ENCODE data around the gene ADCY9. TPM values are rescaled to one million over a fixed set of nuclear protein-coding genes. Genes with fewer than 3 reads are reported as not detected.

The ADCY9 gene
- total RNA-seq, 2 donors from 2014 or later = 7.2 to 58.3 TPM

GRCh38 chr16:4097826-4098240 lies 18.4 kb downstream of the ADCY9 start:
- WGBS = 78% methylated on average over 4 of the region's 4 CpGs
- no peak for DNase-seq (ENCODE audit: low spot score)
- Histone ChIP-seq H3K27me3 (replicated peaks; ENCODE audit: insufficient read depth) (no peaks in the 10 kb centered on the region), H3K4me1 (replicated peaks) (no peaks in the 10 kb centered on the region), H3K36me3 (no peaks in the 10 kb centered on the region), H3K27ac (no peak overlapping the region), H3K9me3 (no peaks in the 10 kb centered on the region), H3K4me3 (no peak overlapping the region)
- TF ChIP-seq POLR2AphosphoS5 (IDR thresholded peaks at IDR 0.05) (peak; percentile 14), CTCF (IDR thresholded peaks at IDR 0.05) (no peak), POLR2A (IDR thresholded peaks at IDR 0.05) (no peak)
- intact Hi-C loops (cut with DNase I) = no loop called here

DNA sequence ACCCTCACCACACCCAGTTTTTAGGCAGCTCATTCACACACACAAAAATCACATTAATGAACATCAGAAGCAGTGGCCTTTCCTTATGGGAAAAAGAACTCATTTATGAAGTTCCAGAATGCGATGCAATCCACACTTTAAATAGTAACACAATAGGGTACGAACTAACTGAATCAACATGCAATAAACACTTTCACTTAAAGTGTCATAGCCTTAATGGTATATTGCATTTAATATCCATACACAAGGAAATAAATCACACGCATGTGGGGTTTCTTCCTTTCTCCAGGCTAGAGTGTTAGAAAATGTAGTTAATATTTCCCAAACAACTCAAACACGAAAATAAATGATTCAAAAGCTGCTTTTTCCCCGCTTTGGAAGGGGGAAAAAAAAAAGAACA lies 19.7 kb downstream of the ADCY9 start:
- WGBS = 92% methylated on average over 5 of the region's 5 CpGs
- no peaks in the 10 kb centered on the region for H3K36me3 ChIP-seq
- no peak overlapping the region for H3K27ac ChIP-seq
- no peak for DNase-seq (ENCODE audit: low spot score)
- no peaks in the 10 kb centered on the region for H3K27me3 ChIP-seq (replicated peaks; ENCODE audit: insufficient read depth)
- TF ChIP-seq CTCF (IDR thresholded peaks at IDR 0.05) (no peak), POLR2A (IDR thresholded peaks at IDR 0.05) (no peak), POLR2AphosphoS5 (IDR thresholded peaks at IDR 0.05) (no peak)
- no peaks in the 10 kb centered on the region for H3K9me3 ChIP-seq
- H3K4me3 ChIP-seq = no peak overlapping the region
- intact Hi-C loops (cut with DNase I) = no loop called here
- no peaks in the 10 kb centered on the region for H3K4me1 ChIP-seq (replicated peaks)

DNA sequence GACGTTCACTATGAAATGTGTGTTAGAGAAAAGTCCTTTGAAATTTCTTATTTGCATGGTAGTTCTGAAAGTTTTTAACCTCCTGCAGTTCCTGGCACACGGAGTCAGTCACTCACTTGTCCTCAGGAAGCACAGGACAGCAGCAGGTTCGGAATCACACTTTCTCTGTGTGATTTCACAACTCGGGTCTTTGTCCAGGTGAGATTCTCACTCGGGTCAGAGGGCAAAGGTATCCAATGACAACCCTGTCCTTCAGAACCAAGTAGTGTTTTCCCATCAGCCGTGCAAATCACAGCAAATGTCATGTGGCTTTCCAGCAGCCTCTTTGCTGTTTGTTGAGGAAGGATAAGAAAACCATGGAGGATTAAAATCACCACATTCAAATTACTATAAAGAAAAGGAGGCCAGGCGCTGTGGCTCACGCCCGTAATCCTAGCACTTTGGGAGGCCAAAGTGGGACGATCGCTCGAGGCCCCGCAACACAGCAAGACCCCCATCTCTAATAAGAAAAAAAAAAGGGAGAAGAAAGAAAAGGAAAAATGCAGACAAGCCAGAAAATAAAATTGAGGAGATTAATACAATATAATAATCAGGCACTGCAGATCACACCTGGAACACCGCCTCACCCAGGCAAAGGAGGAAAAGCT lies 22.0 kb downstream of the ADCY9 start:
- Histone ChIP-seq H3K4me3 (no peak overlapping the region), H3K4me1 (replicated peaks) (no peaks in the 10 kb centered on the region), H3K27ac (no peak overlapping the region), H3K9me3 (no peaks in the 10 kb centered on the region), H3K36me3 (no peaks in the 10 kb centered on the region), H3K27me3 (replicated peaks; ENCODE audit: insufficient read depth) (no peaks in the 10 kb centered on the region)
- no peak for DNase-seq (ENCODE audit: low spot score)
- TF ChIP-seq POLR2A (IDR thresholded peaks at IDR 0.05) (no peak), POLR2AphosphoS5 (IDR thresholded peaks at IDR 0.05) (no peak), CTCF (IDR thresholded peaks at IDR 0.05) (no peak)
- 74% methylated on average over 14 of the region's 14 CpGs for WGBS
- intact Hi-C loops (cut with DNase I) = no loop called here

DNA sequence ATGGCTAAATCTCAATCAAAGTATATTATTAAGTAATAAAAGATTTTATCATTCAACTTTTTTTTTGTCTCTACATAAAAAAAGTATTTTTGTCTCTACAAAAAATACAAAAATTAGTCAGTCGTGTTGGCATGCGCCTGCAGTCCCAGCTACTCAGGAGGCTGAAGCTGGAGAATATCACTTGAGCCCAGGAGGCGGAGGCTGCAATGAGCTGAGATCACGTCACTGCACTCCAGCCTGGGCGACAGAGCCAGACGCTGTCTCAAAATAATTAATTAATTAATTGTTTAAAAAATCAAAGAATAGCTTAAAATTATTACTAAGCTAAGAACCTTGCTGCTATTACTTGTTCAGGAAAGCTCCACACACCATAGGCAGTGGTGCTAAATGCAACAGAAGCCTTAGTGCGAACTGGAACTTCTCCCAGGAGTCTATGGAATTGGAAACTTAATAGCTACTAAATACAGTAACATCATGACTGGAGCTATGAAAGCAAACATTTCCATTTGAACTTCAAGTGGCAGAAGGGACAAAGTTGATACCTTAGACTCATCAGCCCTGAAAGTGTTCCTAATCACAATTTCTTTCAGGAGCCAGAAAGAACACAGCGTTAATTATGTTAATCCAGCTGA lies 22.6 kb downstream of the ADCY9 start:
- Histone ChIP-seq H3K36me3 (no peaks in the 10 kb centered on the region), H3K4me3 (no peak overlapping the region), H3K27ac (no peak overlapping the region), H3K27me3 (replicated peaks; ENCODE audit: insufficient read depth) (no peaks in the 10 kb centered on the region), H3K4me1 (replicated peaks) (no peaks in the 10 kb centered on the region), H3K9me3 (no peaks in the 10 kb centered on the region)
- no peak for DNase-seq (ENCODE audit: low spot score)
- TF ChIP-seq POLR2AphosphoS5 (IDR thresholded peaks at IDR 0.05) (no peak), POLR2A (IDR thresholded peaks at IDR 0.05) (no peak), CTCF (IDR thresholded peaks at IDR 0.05) (no peak)
- WGBS = 84% methylated on average over 8 of the region's 8 CpGs
- intact Hi-C loops (cut with DNase I) = no loop called here
